Natural killer cell (primary cell): Measurements from ENCODE around the gene FOXN3. TPM values are rescaled to one million over a fixed set of nuclear protein-coding genes. Genes with fewer than 3 reads are reported as not detected.

Experiments used
- ATAC-seq, 3 donors: fragments of 150-1000 bp in 2 of 3; fragments of 200-7000 bp in 1 of 3; cut with Tn5 transposase; 1 replicate in 1 of 3; 2 replicates in 2 of 3; pipeline ENCODE4 v1.10.0; 2021; ENCODE audit warnings: mild to moderate bottlenecking in 2 of 3, moderate library complexity in 2 of 3
- DNase-seq, 2 donors: peaks; one replicate each; pipeline versions ENCODE4 v3.0.0 to v3.0.0-alpha.2; 2013 to 2021; ENCODE audit warnings: mixed read lengths in 1 of 2
- H3K27ac ChIP-seq: one replicate; pipeline ENCODE4 v1.5.1; 2013; ENCODE audit warnings: mild to moderate bottlenecking, low read length
- H3K27me3 ChIP-seq: one replicate; pipeline ENCODE4 v1.6.1; 2013; ENCODE audit warnings: low read length; ENCODE audit not compliant: control insufficient read depth, insufficient read depth
- H3K36me3 ChIP-seq: one replicate; pipeline ENCODE4 v1.6.1; 2013; ENCODE audit warnings: low read length; ENCODE audit not compliant: control insufficient read depth, insufficient read depth
- H3K4me1 ChIP-seq: one replicate; pipeline ENCODE4 v1.6.1; 2013; ENCODE audit warnings: low read length; ENCODE audit not compliant: control insufficient read depth, insufficient read depth
- H3K4me3 ChIP-seq: one replicate; pipeline ENCODE4 v1.5.1; 2013; ENCODE audit warnings: low read length
- H3K9me3 ChIP-seq: one replicate; pipeline ENCODE4 v1.6.1; 2013; ENCODE audit warnings: low read length; ENCODE audit not compliant: control insufficient read depth, insufficient read depth
- H3K27ac Mint-ChIP-seq, 2 donors: one replicate each; pipeline ENCODE4 v1.8.0; 2022; ENCODE audit warnings: mild to moderate bottlenecking in 2 of 2, mixed read lengths in 2 of 2, moderate library complexity in 1 of 2
- H3K27me3 Mint-ChIP-seq, 2 donors: one replicate each; pipeline ENCODE4 v1.8.0; 2022; ENCODE audit warnings: low read depth in 2 of 2, mixed read lengths in 2 of 2
- H3K36me3 Mint-ChIP-seq: one replicate; pipeline ENCODE4 v1.8.0; 2022; ENCODE audit warnings: mixed read lengths
- H3K4me1 Mint-ChIP-seq, 2 donors: one replicate each; pipeline ENCODE4 v1.8.0; 2022; ENCODE audit warnings: mixed read lengths in 2 of 2
- H3K4me3 Mint-ChIP-seq: one replicate; pipeline ENCODE4 v1.8.0; 2022; ENCODE audit warnings: mild to moderate bottlenecking, moderate library complexity, mixed read lengths
- H3K9me3 Mint-ChIP-seq, 2 donors: one replicate each; pipeline ENCODE4 v1.8.0; 2022; ENCODE audit warnings: mixed read lengths in 2 of 2
- WGBS: methylation state at CpG from one replicate; pipeline ENCODE4 v1.1.7; 2013; ENCODE audit warnings: missing lambda C conversion rate; ENCODE audit not compliant: insufficient coverage; 5-methylcytosine and 5-hydroxymethylcytosine counted together
- intact Hi-C: fragments of 100-400 bp; cut with micrococcal nuclease; formaldehyde crosslinking; loops from one replicate; pipeline ENCODE4 v1.14.2; 2022
- total RNA-seq, 4 donors: library from RNA; stranded (reverse); fragments of 120-200 nt in 1 of 4; gene quantifications; one replicate each; pipeline versions ENCODE4 v1.2.3 to v1.2.4, GENCODE V29; 2013 to 2022
- TF ChIP-seq, protein P1 (sequence below): fragments of 200-600 bp; IDR thresholded peaks from one replicate; pipeline ENCODE4 v1.8.0; 2022; ENCODE audit warnings: antibody characterized with exemption

FOXN3 gene
- total RNA-seq, 3 donors from 2014 or later (not counting 1 experiment from before 2014, with no cell fraction given) = 209 to 216 (median 209) TPM

GRCh38 chr14:89386212-89386886 is 30.7 kb downstream of the FOXN3 start:
- H3K4me1 Mint-ChIP-seq = peaks cover 77% of the 10 kb centered on the region in 2 donors
- H3K4me1 ChIP-seq = peaks cover 37% of the 10 kb centered on the region
- no peaks in the 10 kb centered on the region for H3K36me3 Mint-ChIP-seq
- H3K27me3 Mint-ChIP-seq = no peaks in the 10 kb centered on the region
- no peak overlapping the region for H3K4me3 ChIP-seq
- H3K27me3 ChIP-seq = no peaks in the 10 kb centered on the region
- TF ChIP-seq, protein P1, sequence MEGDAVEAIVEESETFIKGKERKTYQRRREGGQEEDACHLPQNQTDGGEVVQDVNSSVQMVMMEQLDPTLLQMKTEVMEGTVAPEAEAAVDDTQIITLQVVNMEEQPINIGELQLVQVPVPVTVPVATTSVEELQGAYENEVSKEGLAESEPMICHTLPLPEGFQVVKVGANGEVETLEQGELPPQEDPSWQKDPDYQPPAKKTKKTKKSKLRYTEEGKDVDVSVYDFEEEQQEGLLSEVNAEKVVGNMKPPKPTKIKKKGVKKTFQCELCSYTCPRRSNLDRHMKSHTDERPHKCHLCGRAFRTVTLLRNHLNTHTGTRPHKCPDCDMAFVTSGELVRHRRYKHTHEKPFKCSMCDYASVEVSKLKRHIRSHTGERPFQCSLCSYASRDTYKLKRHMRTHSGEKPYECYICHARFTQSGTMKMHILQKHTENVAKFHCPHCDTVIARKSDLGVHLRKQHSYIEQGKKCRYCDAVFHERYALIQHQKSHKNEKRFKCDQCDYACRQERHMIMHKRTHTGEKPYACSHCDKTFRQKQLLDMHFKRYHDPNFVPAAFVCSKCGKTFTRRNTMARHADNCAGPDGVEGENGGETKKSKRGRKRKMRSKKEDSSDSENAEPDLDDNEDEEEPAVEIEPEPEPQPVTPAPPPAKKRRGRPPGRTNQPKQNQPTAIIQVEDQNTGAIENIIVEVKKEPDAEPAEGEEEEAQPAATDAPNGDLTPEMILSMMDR = no peak
- H3K9me3 ChIP-seq = no peaks in the 10 kb centered on the region
- H3K27ac Mint-ChIP-seq = peak overlapping the region; percentile 54 to 56
- H3K9me3 Mint-ChIP-seq = no peaks in the 10 kb centered on the region
- peak overlapping the region; percentile 43 for H3K27ac ChIP-seq
- intact Hi-C loops = no loop called here
- ATAC-seq (peak; percentile 54 to 75 (median 69)), DNase-seq (no peak)
- 53% methylated on average over 9 of the region's 9 CpGs for WGBS
- H3K36me3 ChIP-seq = peaks cover 2% of the 10 kb centered on the region
- peak overlapping the region; percentile 13 for H3K4me3 Mint-ChIP-seq

GRCh38 chr14:89384636-89385035 is 32.4 kb downstream of the FOXN3 start:
- H3K4me3 ChIP-seq = no peak overlapping the region
- H3K27me3 ChIP-seq = no peaks in the 10 kb centered on the region
- Mint-ChIP-seq H3K9me3 (no peaks in the 10 kb centered on the region), H3K27me3 (no peaks in the 10 kb centered on the region), H3K4me1 (peaks cover 76% of the 10 kb centered on the region in 2 donors), H3K4me3 (no peak overlapping the region), H3K27ac (peak overlapping the region; percentile 38 to 50), H3K36me3 (no peaks in the 10 kb centered on the region)
- DNase-seq (no peak), ATAC-seq (no peak)
- 93% methylated on average over 3 of the region's 3 CpGs for WGBS
- peaks cover 2% of the 10 kb centered on the region for H3K36me3 ChIP-seq
- peaks cover 11% of the 10 kb centered on the region for H3K9me3 ChIP-seq
- H3K27ac ChIP-seq = no peak overlapping the region
- TF ChIP-seq, protein P1 = no peak
- H3K4me1 ChIP-seq = peaks cover 37% of the 10 kb centered on the region
- intact Hi-C loops = no loop called here

DNA sequence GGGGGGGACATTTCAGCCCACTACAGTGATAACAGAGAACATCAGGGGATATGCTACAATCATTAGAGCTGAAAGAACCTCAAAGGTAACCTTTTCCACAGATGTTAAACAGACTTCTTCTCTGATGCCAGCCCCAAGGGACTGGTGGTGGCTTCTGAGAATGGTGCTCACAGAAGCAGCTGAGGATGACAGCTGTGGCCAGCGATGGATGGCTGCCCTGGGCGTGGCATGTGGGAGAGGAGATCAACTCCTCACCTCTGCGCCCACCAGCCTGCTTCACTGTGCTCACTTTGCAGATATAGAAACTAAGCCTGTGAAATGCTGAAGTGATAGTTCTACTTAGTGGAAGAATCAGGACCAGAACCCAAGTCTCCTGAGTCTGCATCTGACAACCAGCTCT is 33.0 kb downstream of the FOXN3 start:
- peaks cover 37% of the 10 kb centered on the region for H3K4me1 ChIP-seq
- no peak overlapping the region for H3K4me3 ChIP-seq
- H3K36me3 ChIP-seq = peaks cover 2% of the 10 kb centered on the region
- DNase-seq (no peak), ATAC-seq (no peak)
- Mint-ChIP-seq H3K9me3 (no peaks in the 10 kb centered on the region), H3K4me3 (no peak overlapping the region), H3K4me1 (peaks cover 72 to 75% of the 10 kb centered on the region in 2 donors), H3K27me3 (no peaks in the 10 kb centered on the region), H3K27ac (peak overlapping the region; percentile 36 to 38), H3K36me3 (no peaks in the 10 kb centered on the region)
- H3K27ac ChIP-seq = peak overlapping the region; percentile 37
- TF ChIP-seq, protein P1 = no peak
- 47% methylated on average over 3 of the region's 3 CpGs for WGBS
- peaks cover 11% of the 10 kb centered on the region for H3K9me3 ChIP-seq
- intact Hi-C loops = no loop called here
- no peaks in the 10 kb centered on the region for H3K27me3 ChIP-seq
